OCI-LY1 (cell line): ENCODE results near the gene MINK1.

Experiments used
- EZH2 ChIP-seq: fragments of 200-600 bp; sonication (generic), shearing (Covaris generic); IDR thresholded peaks from 2 replicates; pipeline ENCODE4 v1.8.0; 2017; ENCODE audit warnings: borderline replicate concordance, mixed run types, mild to moderate bottlenecking, antibody characterized with exemption, low read length, moderate library complexity, mixed read lengths
- TF ChIP-seq, protein P1 (sequence below): fragments of 200-600 bp; sonication (generic), shearing (Covaris generic); IDR thresholded peaks from 2 replicates; pipeline ENCODE4 v1.5.1; 2017; ENCODE audit warnings: mild to moderate bottlenecking, antibody characterized with exemption, low read length, moderate library complexity, mixed read lengths

DNA sequence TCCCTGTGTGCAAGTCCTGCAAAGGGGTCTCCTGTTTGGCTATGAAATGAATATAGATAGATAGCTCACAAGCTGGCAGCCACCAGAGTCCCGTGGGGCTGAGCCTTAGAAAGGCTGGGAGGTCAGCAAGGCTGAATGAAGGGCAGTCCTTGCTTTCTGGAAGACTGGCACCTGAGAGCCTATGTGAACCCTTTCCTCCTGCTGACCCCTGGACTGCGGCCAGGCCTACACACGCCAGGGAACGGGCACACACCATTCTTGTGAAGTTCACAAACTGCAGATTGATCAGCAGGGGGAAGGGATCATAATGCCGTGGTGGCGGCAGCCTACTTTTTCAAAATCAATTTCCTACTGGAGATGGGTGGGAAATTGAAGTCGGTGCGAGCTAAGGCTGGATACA, 65.2 kb downstream of the MINK1 start:
- TF ChIP-seq, protein P1, sequence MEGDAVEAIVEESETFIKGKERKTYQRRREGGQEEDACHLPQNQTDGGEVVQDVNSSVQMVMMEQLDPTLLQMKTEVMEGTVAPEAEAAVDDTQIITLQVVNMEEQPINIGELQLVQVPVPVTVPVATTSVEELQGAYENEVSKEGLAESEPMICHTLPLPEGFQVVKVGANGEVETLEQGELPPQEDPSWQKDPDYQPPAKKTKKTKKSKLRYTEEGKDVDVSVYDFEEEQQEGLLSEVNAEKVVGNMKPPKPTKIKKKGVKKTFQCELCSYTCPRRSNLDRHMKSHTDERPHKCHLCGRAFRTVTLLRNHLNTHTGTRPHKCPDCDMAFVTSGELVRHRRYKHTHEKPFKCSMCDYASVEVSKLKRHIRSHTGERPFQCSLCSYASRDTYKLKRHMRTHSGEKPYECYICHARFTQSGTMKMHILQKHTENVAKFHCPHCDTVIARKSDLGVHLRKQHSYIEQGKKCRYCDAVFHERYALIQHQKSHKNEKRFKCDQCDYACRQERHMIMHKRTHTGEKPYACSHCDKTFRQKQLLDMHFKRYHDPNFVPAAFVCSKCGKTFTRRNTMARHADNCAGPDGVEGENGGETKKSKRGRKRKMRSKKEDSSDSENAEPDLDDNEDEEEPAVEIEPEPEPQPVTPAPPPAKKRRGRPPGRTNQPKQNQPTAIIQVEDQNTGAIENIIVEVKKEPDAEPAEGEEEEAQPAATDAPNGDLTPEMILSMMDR, result no peak
- TF ChIP-seq EZH2, result no peak
